22Rv1 (cell line): Measurements from ENCODE around the gene PRPSAP1.
"Not testable (repeated sequence)": the region's sequence is repeated elsewhere in the genome, so short reads cannot be mapped to it uniquely, and the experiment has no call there.

Source experiments
- H3K27ac ChIP-seq: fragments of 450-650 bp; 2 replicates; pipeline ENCODE4 v1.5.1; 2017
- CTCF ChIP-seq: fragments of 450-650 bp; IDR thresholded peaks from 2 replicates; pipeline ENCODE4 v1.5.1; 2017; ENCODE audit warnings: mild to moderate bottlenecking
- ZFX ChIP-seq: fragments of 450-650 bp; IDR thresholded peaks from 2 replicates; pipeline ENCODE4 v1.6.1; 2017; ENCODE audit warnings: antibody characterized with exemption, borderline replicate concordance

Gene PRPSAP1

GRCh38 chr17:76314392-76315227, 39.1 kb downstream of the PRPSAP1 start:
- H3K27ac ChIP-seq: no peak overlapping the region
- TF ChIP-seq ZFX (no peak), CTCF (no peak)

- no peak for TF ChIP-seq ZFX
- no peak for TF ChIP-seq CTCF
- H3K27ac ChIP-seq: no peak overlapping the region
Measured at GRCh38 chr17:76312735-76313134, 41.0 kb downstream of the PRPSAP1 start.

GRCh38 chr17:76309461-76309860, 44.3 kb downstream of the PRPSAP1 start:
- no peak for TF ChIP-seq CTCF
- H3K27ac ChIP-seq: no peak overlapping the region

GRCh38 chr17:76307966-76308338, 45.8 kb downstream of the PRPSAP1 start, which contains the start of gene QRICH2:
QRICH2 (minus strand) TSS chr17:76308276; CDS start chr17:76307998, 278 bp downstream.
- H3K27ac ChIP-seq: no peak within 1 kb of the TSS
- TF ChIP-seq ZFX (no peak), CTCF (no peak)

GRCh38 chr17:76307299-76307965, 46.3 kb downstream of the PRPSAP1 start:
- H3K27ac ChIP-seq: no peak overlapping the region
- TF ChIP-seq CTCF (no peak), ZFX (no peak)

GRCh38 chr17:76305135-76305454, 48.6 kb downstream of the PRPSAP1 start:
- H3K27ac ChIP-seq: not testable (repeated sequence)

- TF ChIP-seq CTCF (no peak), ZFX (no peak)
- H3K27ac ChIP-seq: no peak overlapping the region
Measured at GRCh38 chr17:76304226-76305134, 49.2 kb downstream of the PRPSAP1 start.
